Suprapubic skin (tissue), 4 donors: ENCODE measurements around the gene CUBN.

Experiments used
- CTCF ChIP-seq, 2 donors: fragments of 200-600 bp in 1 of 2; fragments of 450-650 bp in 1 of 2; sonication (generic) in 1 of 2; IDR thresholded peaks; one replicate each; pipeline ENCODE4 v1.5.1; 2016 to 2019; ENCODE audit warnings: antibody characterized with exemption in 2 of 2, mild to moderate bottlenecking in 1 of 2, moderate library complexity in 1 of 2
- EP300 ChIP-seq: sonication (generic); formaldehyde crosslinking; IDR thresholded peaks from one replicate; pipeline ENCODE4 v1.6.1; 2017; ENCODE audit warnings: antibody characterized with exemption
- POLR2A ChIP-seq, 2 donors: fragments of 450-650 bp; IDR thresholded peaks; one replicate each; pipeline ENCODE4 v1.6.1; 2017; ENCODE audit warnings: antibody characterized with exemption in 2 of 2, mild to moderate bottlenecking in 2 of 2, moderate library complexity in 2 of 2
- POLR2AphosphoS5 ChIP-seq, 3 donors: sonication (generic); formaldehyde crosslinking; IDR thresholded peaks; one replicate each; pipeline ENCODE4 v1.6.1; 2017; ENCODE audit warnings: antibody characterized with exemption in 3 of 3

- TF ChIP-seq POLR2A (IDR thresholded peaks at IDR 0.05), result no peak
- no peak for TF ChIP-seq EP300
- TF ChIP-seq CTCF (IDR thresholded peaks at IDR 0.05), result no peak
- TF ChIP-seq POLR2AphosphoS5 (IDR thresholded peaks at IDR 0.05), result no peak
Measured at GRCh38 chr10:16966991-16967865, 162.4 kb downstream of the CUBN start.
